HG03457 (cell line): Measurements from ENCODE around the gene CAPN2.

ENCODE experiments used
- ATAC-seq: cut with Tn5 transposase; IDR thresholded peaks from one replicate; pipeline ENCODE4 v1.9.1; 2021; ENCODE audit warnings: moderate number of reproducible peaks; ENCODE audit not compliant: unreplicated experiment

The CAPN2 gene

GRCh38 chr1:223758734-223759133 is 46.4 kb downstream of the CAPN2 start:
- no peak for ATAC-seq

GRCh38 chr1:223759273-223759672 is 46.9 kb downstream of the CAPN2 start:
- ATAC-seq: no peak

GRCh38 chr1:223760833-223761232 is 48.5 kb downstream of the CAPN2 start:
- ATAC-seq: no peak

- no peak for ATAC-seq
These were observed 49.1 kb downstream of the CAPN2 start for GRCh38 chr1:223761411-223761810.

GRCh38 chr1:223763251-223763650 is 50.9 kb downstream of the CAPN2 start:
- ATAC-seq: no peak

GRCh38 chr1:223763881-223764280 is 51.5 kb downstream of the CAPN2 start:
- no peak for ATAC-seq

DNA sequence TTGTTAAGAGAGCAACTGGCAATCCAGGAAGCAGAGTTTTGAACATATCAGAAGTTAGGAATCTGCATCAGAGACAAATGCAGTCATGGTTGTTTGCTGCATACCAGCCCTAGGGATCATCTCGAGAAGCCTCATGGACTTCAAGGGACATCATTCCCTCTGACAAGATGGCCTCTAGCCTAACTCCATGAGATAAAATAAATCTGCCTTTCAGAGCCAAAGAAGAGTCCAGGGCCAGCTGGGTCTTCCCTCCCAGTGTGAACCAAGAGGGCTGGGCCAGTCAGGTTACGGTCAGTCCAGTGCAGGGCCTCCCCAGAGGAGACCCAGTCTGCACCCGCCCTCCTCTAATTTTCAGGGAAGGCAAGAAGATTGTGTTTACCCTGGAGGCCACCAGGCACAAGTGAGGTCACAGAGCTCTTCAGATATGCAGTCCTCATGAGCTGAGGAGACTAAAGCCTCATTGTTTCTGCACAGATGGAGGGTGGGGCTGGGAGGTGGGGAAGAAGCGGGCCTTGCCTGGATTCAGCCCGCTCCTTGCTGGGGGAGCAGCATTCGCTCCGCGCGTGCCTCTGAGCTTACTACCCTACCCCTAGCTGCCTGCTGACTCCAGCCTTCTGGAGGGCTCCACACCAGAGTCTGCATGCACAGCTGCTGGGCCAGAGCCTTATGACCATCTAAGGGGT is 52.8 kb downstream of the CAPN2 start:
- no peak for ATAC-seq

- ATAC-seq: no peak
These were observed 53.5 kb downstream of the CAPN2 start for GRCh38 chr1:223765719-223766340.

GRCh38 chr1:223770621-223771315 is 58.4 kb downstream of the CAPN2 start:
- ATAC-seq: no peak

- ATAC-seq: no peak
These were observed 59.1 kb downstream of the CAPN2 start for GRCh38 chr1:223771469-223771813.

- no peak for ATAC-seq
These were observed 59.8 kb downstream of the CAPN2 start for GRCh38 chr1:223771814-223772770.

DNA sequence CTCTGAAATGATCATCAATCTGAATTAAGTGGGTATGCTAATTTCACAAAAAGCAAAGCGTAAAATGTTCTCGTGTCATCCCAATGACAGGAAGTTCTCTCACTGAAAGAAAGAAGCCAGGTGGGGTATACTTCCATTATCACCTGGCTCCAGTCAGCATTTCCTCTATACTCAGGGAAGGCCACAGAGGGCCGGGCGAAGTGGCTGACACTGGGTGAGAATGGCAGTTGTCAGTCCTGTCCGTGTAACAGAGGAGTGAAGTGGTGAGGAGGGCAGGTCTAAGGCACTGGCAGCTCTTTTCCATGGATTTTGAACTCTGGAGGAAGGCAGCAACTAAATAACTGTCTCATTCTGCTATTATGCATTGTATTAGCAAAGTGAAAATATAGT is 60.4 kb downstream of the CAPN2 start:
- ATAC-seq: no peak

DNA sequence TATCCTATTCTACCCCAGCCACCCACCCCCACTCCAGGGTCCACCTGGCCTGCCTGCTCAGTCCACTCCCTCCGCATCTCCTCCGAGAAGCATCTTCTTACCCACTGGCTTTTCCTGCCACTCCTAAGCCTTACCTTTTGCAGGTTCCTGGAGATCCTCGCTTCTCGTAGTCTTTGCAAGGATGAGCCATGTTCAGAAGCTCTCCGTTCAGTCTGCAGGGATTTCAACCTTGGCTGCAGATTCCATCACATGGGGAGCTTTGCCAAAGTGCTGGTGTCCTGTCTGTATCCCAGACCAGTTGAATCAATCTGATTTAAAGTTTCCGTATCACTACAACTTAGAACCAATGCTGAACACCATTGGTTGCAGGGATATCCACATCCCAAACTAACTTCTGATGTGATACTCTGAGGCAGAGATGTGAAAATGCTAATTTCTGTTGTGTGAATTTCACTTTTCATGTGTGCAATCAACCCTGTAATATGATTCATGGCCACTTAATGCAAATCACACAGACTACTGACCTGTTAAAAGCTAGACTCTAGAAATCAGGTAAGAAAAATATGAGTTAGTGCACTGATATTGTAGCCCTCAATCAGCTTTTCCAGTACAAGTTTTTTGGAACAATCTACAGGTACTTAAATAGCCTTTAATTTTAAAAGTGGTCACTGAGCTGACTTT is 61.9 kb downstream of the CAPN2 start:
- ATAC-seq: no peak

GRCh38 chr1:223775054-223775453 is 62.7 kb downstream of the CAPN2 start:
- ATAC-seq: no peak

GRCh38 chr1:223775711-223776074 is 63.4 kb downstream of the CAPN2 start:
- ATAC-seq: no peak

DNA sequence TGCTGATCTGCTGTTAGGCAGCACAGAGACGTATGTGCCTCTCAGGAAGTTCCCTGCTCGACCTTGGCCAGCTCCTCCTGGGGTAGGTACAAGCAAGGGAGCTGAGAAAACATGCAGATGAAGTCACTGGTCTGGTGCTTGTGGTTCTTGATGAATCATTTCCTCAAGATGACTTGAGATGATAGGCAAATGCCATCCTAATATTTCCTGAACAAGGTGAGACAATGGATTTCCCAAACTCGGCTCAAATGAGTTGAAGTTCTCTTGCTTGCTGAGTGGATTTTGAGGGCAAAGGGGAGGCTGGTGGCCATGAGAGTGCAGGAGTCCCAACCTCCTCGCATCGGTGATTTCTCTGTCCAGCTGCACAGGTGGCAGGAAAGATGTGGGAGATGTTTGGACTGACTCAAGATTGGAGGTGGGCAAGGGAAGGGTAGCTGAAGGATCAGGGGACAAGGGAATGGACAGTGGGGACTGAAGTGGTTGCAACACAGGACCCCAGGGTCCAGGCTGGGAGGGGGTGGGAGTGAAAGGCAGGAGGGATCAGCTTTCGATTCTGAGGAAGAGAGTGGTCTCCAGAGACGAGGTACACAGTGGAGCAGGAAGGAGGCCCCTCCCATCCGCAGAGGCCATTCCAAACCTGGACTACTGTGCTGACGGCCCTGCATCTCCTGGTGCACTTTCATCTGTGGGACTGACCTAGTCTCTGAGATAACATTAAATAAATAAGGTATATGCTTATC is 63.9 kb downstream of the CAPN2 start:
- no peak for ATAC-seq

DNA sequence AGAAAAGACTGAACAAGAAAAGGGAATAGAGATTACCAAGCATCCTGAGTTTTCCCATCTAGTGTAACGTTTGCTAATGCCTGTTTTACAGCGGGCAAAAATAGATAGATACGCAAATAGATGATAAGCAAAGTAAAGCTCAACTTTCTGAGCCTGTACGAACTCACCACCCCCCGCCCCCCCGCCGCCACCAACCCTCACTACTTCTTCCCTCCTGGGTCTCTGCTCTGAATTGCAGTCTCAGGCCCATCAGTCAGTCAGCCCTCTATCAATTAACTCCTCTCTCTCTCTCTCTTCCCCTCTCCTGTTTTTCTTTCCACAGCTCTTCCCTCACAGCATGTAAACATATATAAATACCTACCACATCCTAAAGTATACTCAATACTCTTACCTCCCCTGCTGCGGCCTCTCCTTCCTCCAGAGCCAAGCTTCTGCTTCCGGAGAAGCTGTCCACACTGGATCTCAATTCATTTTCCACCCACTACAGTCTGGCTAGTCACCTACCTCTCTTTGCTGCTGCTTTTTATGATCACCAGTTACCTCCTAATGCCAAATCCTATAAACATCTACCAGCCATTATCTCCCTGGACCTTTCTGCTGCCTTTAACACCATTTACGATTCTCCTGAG is 64.6 kb downstream of the CAPN2 start:
- no peak for ATAC-seq

- ATAC-seq: no peak
These were observed 68.0 kb downstream of the CAPN2 start for GRCh38 chr1:223780318-223780717.

DNA sequence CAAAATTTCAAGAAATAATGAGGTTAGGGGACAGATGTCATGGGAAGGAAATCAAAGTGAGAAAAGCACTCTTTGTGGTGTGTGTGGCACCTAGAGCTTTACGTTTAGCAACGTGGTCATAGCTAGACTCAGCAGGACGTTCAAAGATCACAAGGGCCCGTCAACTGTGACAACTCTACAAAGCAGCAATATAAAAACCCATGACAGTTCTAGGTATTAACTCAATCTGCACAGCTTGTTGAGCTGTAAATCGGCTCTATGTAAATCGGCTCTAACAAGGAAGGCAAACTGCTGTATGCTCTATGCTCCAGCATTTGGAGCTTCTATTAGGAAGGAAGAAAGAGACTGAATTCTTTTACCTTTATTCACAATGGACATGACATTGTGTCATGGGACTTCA is 68.6 kb downstream of the CAPN2 start:
- no peak for ATAC-seq

DNA sequence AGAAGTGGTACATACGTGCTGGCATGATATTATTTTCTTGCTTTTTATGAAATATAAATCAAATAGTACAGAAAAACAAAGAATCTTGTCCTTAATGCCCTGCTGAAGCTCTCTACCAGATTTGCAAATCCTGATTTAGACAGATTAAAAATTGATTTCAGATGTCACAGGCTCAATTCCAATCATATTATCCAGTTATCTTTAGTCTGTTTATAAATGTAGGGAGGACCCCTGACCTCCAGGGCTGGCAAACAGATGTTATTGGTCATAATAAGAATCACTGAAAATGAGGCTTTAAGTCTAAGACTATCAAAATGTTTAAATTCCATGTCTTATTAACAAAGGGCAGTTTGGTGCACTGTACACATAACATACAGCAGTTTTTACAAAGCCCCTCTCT is 71.3 kb downstream of the CAPN2 start:
- no peak for ATAC-seq
